HG03103 (cell line): Measurements from ENCODE around the gene SNAPIN.

Experiments used
- ATAC-seq: cut with Tn5 transposase; IDR thresholded peaks from one replicate; pipeline ENCODE4 v1.9.1; 2021; ENCODE audit warnings: low read depth; ENCODE audit not compliant: unreplicated experiment

SNAPIN gene

DNA sequence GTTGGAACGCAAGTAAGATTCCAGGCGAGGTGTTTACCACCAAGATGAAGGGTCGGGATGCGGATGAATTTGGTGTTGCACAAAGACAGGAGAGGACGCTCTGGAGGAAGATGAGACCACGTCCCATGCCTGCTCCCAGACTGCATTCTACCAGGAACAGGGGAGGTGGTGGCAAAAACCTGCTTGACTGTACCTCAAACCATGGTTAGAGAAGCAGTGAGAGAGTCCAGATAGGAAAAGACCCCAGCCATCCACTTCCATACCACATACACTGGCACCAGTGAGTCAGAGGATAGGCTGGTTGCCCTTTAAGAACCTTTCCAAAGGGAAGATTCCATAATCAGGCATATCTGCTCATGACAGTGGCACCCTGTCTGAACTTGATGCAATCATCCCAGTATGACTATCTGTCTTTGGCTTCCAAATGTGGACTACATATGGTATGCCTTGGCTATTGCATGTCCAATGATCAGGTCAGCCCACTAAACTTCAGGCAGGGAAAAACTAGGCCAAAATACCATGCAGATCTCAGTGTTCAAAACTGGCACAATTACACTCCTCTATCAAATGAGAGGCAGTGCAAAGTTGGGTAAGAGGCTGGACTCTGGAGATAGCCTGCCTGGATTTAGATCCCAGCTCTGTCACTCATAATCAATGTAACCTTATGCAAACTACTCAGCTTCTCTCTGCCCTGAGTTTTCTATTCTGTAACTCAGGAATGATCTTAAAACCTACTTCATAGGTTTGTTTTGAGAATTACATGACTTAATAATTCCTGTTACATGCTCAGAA lies 40.6 kb downstream of the SNAPIN start:
- no peak for ATAC-seq

DNA sequence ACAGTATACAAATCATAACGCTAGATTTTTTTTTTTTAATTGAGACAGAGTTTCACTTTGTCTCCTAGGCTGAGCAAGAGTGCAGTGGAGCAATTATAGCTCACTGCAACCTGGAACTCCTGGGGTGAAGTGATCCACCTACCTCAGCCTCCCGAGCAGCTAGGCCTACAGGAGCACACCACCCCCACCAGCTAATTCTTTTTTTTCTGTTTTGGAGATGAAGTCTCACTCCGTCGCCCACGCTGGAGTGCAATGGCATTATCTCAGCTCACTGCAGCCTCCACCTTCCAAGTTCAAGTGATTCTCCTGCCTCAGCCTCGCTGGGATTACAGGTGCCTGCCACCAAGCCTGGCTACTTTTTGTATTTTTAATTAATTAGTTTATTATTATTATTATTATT lies 41.3 kb downstream of the SNAPIN start:
- no peak for ATAC-seq

DNA sequence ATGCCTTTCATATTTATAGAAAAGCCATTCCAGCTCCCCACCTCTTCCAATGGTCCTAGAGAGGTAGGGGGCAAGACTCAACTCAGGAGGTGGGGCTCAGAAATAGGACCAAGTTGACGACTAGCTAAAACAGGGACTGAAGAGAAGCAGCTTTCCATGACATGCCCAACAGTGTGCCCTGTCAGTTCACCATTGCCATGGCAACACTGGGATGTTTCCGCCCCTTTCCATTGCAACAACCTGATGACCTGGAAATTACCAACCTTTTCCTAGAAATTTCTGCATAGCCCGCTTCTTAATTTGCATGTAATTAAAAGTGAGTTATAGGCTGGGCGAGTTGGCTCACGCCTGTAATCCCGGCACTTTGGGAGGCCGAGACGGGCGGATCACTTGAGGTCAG lies 47.0 kb downstream of the SNAPIN start:
- ATAC-seq = no peak

DNA sequence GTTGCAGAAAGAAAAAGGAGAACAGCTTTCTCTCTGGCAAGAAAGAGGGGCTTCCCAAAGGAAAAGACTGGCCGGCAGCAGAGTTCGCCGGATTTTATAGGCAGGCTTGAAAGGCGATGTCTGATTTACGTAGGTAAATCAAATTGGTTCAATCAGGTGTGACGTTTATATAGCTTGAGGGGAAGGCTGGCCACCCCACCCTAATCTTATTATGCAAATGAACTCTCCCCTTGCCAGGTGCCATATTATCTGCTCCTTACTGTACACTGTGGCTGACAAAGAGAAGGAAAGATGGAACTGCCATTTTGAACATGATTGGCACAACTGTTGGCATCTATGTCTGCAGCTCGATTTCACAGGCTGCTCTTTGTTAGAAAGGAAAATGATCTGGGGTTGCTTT lies 52.5 kb downstream of the SNAPIN start:
- no peak for ATAC-seq
